ENCODE data around the gene GRK3.

DNA sequence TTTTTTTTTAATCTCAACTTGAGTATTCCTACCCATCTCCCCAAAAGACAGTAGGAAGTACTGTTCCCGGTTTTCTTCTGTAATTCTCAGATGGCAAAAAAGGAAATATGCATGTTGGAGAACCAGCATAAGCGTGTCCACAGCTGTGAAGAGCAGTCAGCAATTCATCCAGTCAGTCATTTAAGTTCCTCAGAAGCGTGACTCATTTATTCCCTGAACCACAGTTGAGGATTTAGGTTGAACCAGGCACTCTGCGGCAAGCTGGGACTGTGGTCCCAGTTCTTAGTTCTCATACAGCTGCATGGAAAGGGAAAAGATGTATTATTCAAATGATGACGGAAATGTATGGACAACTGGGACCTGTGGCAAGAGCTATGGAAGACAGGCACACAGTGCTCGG is 116.5 kb downstream of the GRK3 start:
- TF ChIP-seq GATA2 (IDR thresholded peaks at IDR 0.05; ENCODE audit: low read depth, low read length) (no peak), GATA3 (IDR thresholded peaks at IDR 0.05; ENCODE audit: low read depth, low read length) (no peak)

Data from SH-SY5Y (cell line).